IMR-90 (cell line): ENCODE measurements around the gene PTPRO.

Source experiments
- POLR2A ChIP-seq: IDR thresholded peaks from 2 replicates; pipeline ENCODE4 v1.6.1; 2012; ENCODE audit warnings: mild to moderate bottlenecking, low read depth, low read length
- RFX5 ChIP-seq: IDR thresholded peaks from 2 replicates; pipeline ENCODE4 v1.8.0; 2012; ENCODE audit warnings: low read depth, mild to moderate bottlenecking, low read length, moderate library complexity
- SMC3 ChIP-seq: fragments of 150-350 bp; IDR thresholded peaks from 2 replicates; pipeline ENCODE4 v1.6.1; 2016; ENCODE audit warnings: low read depth, mild to moderate bottlenecking, antibody characterized with exemption, low read length, moderate library complexity
- USF2 ChIP-seq: fragments of 150-350 bp; IDR thresholded peaks from 2 replicates; pipeline ENCODE4 v1.6.1; 2017; ENCODE audit warnings: mild to moderate bottlenecking, antibody characterized with exemption, low read length, low read depth
- TF ChIP-seq, protein P1 (sequence below): conservative IDR thresholded peaks from 2 replicates; pipeline ENCODE4 v1.5.1; 2012; ENCODE audit warnings: mild to moderate bottlenecking, low read depth, low read length, improper control_type of control experiment

GRCh38 chr12:15372352-15372751 lies 50.0 kb downstream of the PTPRO start:
- TF ChIP-seq RFX5: no peak
- TF ChIP-seq, protein P1, sequence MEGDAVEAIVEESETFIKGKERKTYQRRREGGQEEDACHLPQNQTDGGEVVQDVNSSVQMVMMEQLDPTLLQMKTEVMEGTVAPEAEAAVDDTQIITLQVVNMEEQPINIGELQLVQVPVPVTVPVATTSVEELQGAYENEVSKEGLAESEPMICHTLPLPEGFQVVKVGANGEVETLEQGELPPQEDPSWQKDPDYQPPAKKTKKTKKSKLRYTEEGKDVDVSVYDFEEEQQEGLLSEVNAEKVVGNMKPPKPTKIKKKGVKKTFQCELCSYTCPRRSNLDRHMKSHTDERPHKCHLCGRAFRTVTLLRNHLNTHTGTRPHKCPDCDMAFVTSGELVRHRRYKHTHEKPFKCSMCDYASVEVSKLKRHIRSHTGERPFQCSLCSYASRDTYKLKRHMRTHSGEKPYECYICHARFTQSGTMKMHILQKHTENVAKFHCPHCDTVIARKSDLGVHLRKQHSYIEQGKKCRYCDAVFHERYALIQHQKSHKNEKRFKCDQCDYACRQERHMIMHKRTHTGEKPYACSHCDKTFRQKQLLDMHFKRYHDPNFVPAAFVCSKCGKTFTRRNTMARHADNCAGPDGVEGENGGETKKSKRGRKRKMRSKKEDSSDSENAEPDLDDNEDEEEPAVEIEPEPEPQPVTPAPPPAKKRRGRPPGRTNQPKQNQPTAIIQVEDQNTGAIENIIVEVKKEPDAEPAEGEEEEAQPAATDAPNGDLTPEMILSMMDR: no peak
- TF ChIP-seq SMC3: no peak
- TF ChIP-seq USF2: no peak
- no peak for TF ChIP-seq POLR2A
